ENCODE measurements around the gene SSR4. TPM values are rescaled to one million over a fixed set of nuclear protein-coding genes. Genes with fewer than 3 reads are reported as not detected.

The SSR4 gene
- total and polyA plus RNA-seq, 2 donors (not counting 1 experiment from before 2014, with no cell fraction given), result 141 to 144 TPM

GRCh38 chrX:153844509-153845082 lies 50.1 kb downstream of the SSR4 start:
- Histone ChIP-seq H3K4me1 (ENCODE audit: control insufficient read depth, extremely low read depth, insufficient read depth, low read length) (no peaks in the 10 kb centered on the region), H3K4me3 (replicated peaks in 1 of 4; ENCODE audit: control extremely low read depth in 1 of 4, insufficient read depth in 1 of 4, low read depth in 3 of 4, low read length in 4 of 4) (no peak overlapping the region), H3K27ac (ENCODE audit: insufficient read depth, low read length) (no peak overlapping the region), H2AFZ (ENCODE audit: low read length) (no peak overlapping the region), H3K79me2 (ENCODE audit: control insufficient read depth, insufficient read depth, low read length) (no peaks in the 10 kb centered on the region), H3K36me3 (ENCODE audit: control insufficient read depth, insufficient read depth, low read length) (no peaks in the 10 kb centered on the region), H3K4me2 (ENCODE audit: extremely low read depth, insufficient read depth, low read length) (no peak overlapping the region), H3K9ac (ENCODE audit: insufficient read depth, low read length) (no peak overlapping the region), H3K9me3 (ENCODE audit: control insufficient read depth, insufficient read depth, low read depth, low read length) (no peaks in the 10 kb centered on the region), H4K20me1 (ENCODE audit: control insufficient read depth, extremely low read depth, insufficient read depth, low read length) (no peaks in the 10 kb centered on the region), H3K27me3 (ENCODE audit: control insufficient read depth, insufficient read depth, low read length) (no peaks in the 10 kb centered on the region)
- no peak for TF ChIP-seq EZH2 (IDR thresholded peaks at IDR 0.05; ENCODE audit: low read length, missing control alignments)
- no peak for TF ChIP-seq CTCF (conservative IDR thresholded peaks at IDR 0.05 in 1 of 2, IDR thresholded peaks at IDR 0.05 in 1 of 2; ENCODE audit: low read depth in 1 of 2, low read length in 2 of 2)
- no peak for DNase-seq (ENCODE audit: low read depth in 2 of 2)

- Histone ChIP-seq H3K79me2 (ENCODE audit: control insufficient read depth, insufficient read depth, low read length) (no peaks in the 10 kb centered on the region), H3K9me3 (ENCODE audit: control insufficient read depth, insufficient read depth, low read depth, low read length) (no peaks in the 10 kb centered on the region), H3K9ac (ENCODE audit: insufficient read depth, low read length) (no peak overlapping the region), H3K4me3 (replicated peaks in 1 of 4; ENCODE audit: control extremely low read depth in 1 of 4, insufficient read depth in 1 of 4, low read depth in 3 of 4, low read length in 4 of 4) (no peak overlapping the region), H3K27ac (ENCODE audit: insufficient read depth, low read length) (no peak overlapping the region), H4K20me1 (ENCODE audit: control insufficient read depth, extremely low read depth, insufficient read depth, low read length) (no peaks in the 10 kb centered on the region), H3K36me3 (ENCODE audit: control insufficient read depth, insufficient read depth, low read length) (no peaks in the 10 kb centered on the region), H2AFZ (ENCODE audit: low read length) (no peak overlapping the region), H3K27me3 (ENCODE audit: control insufficient read depth, insufficient read depth, low read length) (no peaks in the 10 kb centered on the region), H3K4me2 (ENCODE audit: extremely low read depth, insufficient read depth, low read length) (no peak overlapping the region), H3K4me1 (ENCODE audit: control insufficient read depth, extremely low read depth, insufficient read depth, low read length) (no peaks in the 10 kb centered on the region)
- DNase-seq (ENCODE audit: low read depth in 2 of 2), result no peak
- TF ChIP-seq EZH2 (IDR thresholded peaks at IDR 0.05; ENCODE audit: low read length, missing control alignments), result no peak
- TF ChIP-seq CTCF (conservative IDR thresholded peaks at IDR 0.05 in 1 of 2, IDR thresholded peaks at IDR 0.05 in 1 of 2; ENCODE audit: low read depth in 1 of 2, low read length in 2 of 2), result no peak
Observed at GRCh38 chrX:153845195-153845594, 50.7 kb downstream of the SSR4 start.

- Histone ChIP-seq H3K4me2 (ENCODE audit: extremely low read depth, insufficient read depth, low read length) (no peak overlapping the region), H3K4me1 (ENCODE audit: control insufficient read depth, extremely low read depth, insufficient read depth, low read length) (no peaks in the 10 kb centered on the region), H4K20me1 (ENCODE audit: control insufficient read depth, extremely low read depth, insufficient read depth, low read length) (no peaks in the 10 kb centered on the region), H3K79me2 (ENCODE audit: control insufficient read depth, insufficient read depth, low read length) (no peaks in the 10 kb centered on the region), H3K4me3 (replicated peaks in 1 of 4; ENCODE audit: control extremely low read depth in 1 of 4, insufficient read depth in 1 of 4, low read depth in 3 of 4, low read length in 4 of 4) (no peak overlapping the region), H3K27ac (ENCODE audit: insufficient read depth, low read length) (no peak overlapping the region), H2AFZ (ENCODE audit: low read length) (no peak overlapping the region), H3K9me3 (ENCODE audit: control insufficient read depth, insufficient read depth, low read depth, low read length) (no peaks in the 10 kb centered on the region), H3K27me3 (ENCODE audit: control insufficient read depth, insufficient read depth, low read length) (no peaks in the 10 kb centered on the region), H3K36me3 (ENCODE audit: control insufficient read depth, insufficient read depth, low read length) (no peaks in the 10 kb centered on the region), H3K9ac (ENCODE audit: insufficient read depth, low read length) (no peak overlapping the region)
- no peak for TF ChIP-seq EZH2 (IDR thresholded peaks at IDR 0.05; ENCODE audit: low read length, missing control alignments)
- DNase-seq (ENCODE audit: low read depth in 2 of 2), result no peak
Observed at GRCh38 chrX:153845842-153846241, 51.4 kb downstream of the SSR4 start.

Other genes starting within 250 kb of the SSR4 start
- 24.4 and 28.2 TPM in 2 replicates for gene CCNQ, start 195.5 kb upstream of the SSR4 start, total RNA-seq
- gene CCNQ, start 195.5 kb upstream of the SSR4 start, polyA plus RNA-seq, result 19.9 and 22.8 TPM in 2 replicates
- gene DUSP9, start 147.5 kb upstream of the SSR4 start, total RNA-seq, result under 0.01 TPM in 1 of 2 replicates, not detected in the other
- gene DUSP9, start 147.5 kb upstream of the SSR4 start, polyA plus RNA-seq, result not detected in 2 replicates
- 0.26 and 0.33 TPM in 2 replicates for gene PNCK, start 120.9 kb upstream of the SSR4 start, total RNA-seq
- gene PNCK, start 120.9 kb upstream of the SSR4 start, polyA plus RNA-seq, result 0.08 TPM in 1 of 2 replicates, not detected in the other
- 9.8 and 11.1 TPM in 2 replicates for gene SLC6A8, start 106.7 kb upstream of the SSR4 start, total RNA-seq
- gene SLC6A8, start 106.7 kb upstream of the SSR4 start, polyA plus RNA-seq, result 7.7 and 13.2 TPM in 2 replicates
- gene BCAP31, start 70.3 kb upstream of the SSR4 start, total RNA-seq, result 94.8 and 133 TPM in 2 replicates
- 94.0 and 114 TPM in 2 replicates for gene BCAP31, start 70.3 kb upstream of the SSR4 start, polyA plus RNA-seq
- gene ABCD1, start 69.8 kb upstream of the SSR4 start, total RNA-seq, result 6.9 and 12.7 TPM in 2 replicates
- gene ABCD1, start 69.8 kb upstream of the SSR4 start, polyA plus RNA-seq, result 4.0 and 4.6 TPM in 2 replicates
- 1.0 and 4.3 TPM in 2 replicates for gene PLXNB3, start 30.4 kb upstream of the SSR4 start, total RNA-seq
- gene PLXNB3, start 30.4 kb upstream of the SSR4 start, polyA plus RNA-seq, result 1.6 and 1.9 TPM in 2 replicates
- 0.51 and 0.83 TPM in 2 replicates for gene SRPK3, start 13.6 kb upstream of the SSR4 start, total RNA-seq
- gene SRPK3, start 13.6 kb upstream of the SSR4 start, polyA plus RNA-seq, result 0.15 and 0.40 TPM in 2 replicates
- 37.8 and 44.6 TPM in 2 replicates for gene IDH3G, start 293 bp upstream of the SSR4 start, total RNA-seq
- 55.7 and 72.2 TPM in 2 replicates for gene IDH3G, start 293 bp upstream of the SSR4 start, polyA plus RNA-seq
- under 0.01 and 0.26 TPM in 2 replicates for gene PDZD4, start 35.9 kb downstream of the SSR4 start, total RNA-seq
- gene PDZD4, start 35.9 kb downstream of the SSR4 start, polyA plus RNA-seq, result 0.01 and 0.10 TPM in 2 replicates
- under 0.01 and 0.99 TPM in 2 replicates for gene L1CAM, start 91.5 kb downstream of the SSR4 start, total RNA-seq
- gene L1CAM, start 91.5 kb downstream of the SSR4 start, polyA plus RNA-seq, result 1.2 and 1.7 TPM in 2 replicates
- not detected in 2 replicates for gene AVPR2, start 110.0 kb downstream of the SSR4 start, total RNA-seq
- not detected in 2 replicates for gene AVPR2, start 110.0 kb downstream of the SSR4 start, polyA plus RNA-seq
- gene ARHGAP4, start 131.6 kb downstream of the SSR4 start, total RNA-seq, result 1.3 and 1.5 TPM in 2 replicates
- 0.12 and 0.51 TPM in 2 replicates for gene ARHGAP4, start 131.6 kb downstream of the SSR4 start, polyA plus RNA-seq
- 31.6 and 37.0 TPM in 2 replicates for gene NAA10, start 140.4 kb downstream of the SSR4 start, total RNA-seq
- gene NAA10, start 140.4 kb downstream of the SSR4 start, polyA plus RNA-seq, result 66.2 and 115 TPM in 2 replicates
- gene RENBP, start 150.0 kb downstream of the SSR4 start, total RNA-seq, result 5.4 and 8.8 TPM in 2 replicates
- 0.90 and 0.92 TPM in 2 replicates for gene RENBP, start 150.0 kb downstream of the SSR4 start, polyA plus RNA-seq
- 7.4 and 10.2 TPM in 2 replicates for gene HCFC1, start 177.2 kb downstream of the SSR4 start, total RNA-seq
- 3.0 and 6.7 TPM in 2 replicates for gene HCFC1, start 177.2 kb downstream of the SSR4 start, polyA plus RNA-seq
- gene TMEM187, start 178.1 kb downstream of the SSR4 start, total RNA-seq, result 6.4 and 8.3 TPM in 2 replicates
- gene TMEM187, start 178.1 kb downstream of the SSR4 start, polyA plus RNA-seq, result 4.6 and 4.7 TPM in 2 replicates
- 61.1 and 65.9 TPM in 2 replicates for gene IRAK1, start 225.2 kb downstream of the SSR4 start, total RNA-seq
- 25.9 and 48.1 TPM in 2 replicates for gene IRAK1, start 225.2 kb downstream of the SSR4 start, polyA plus RNA-seq

Measured in fibroblast of lung (primary cell).